SK-N-DZ (cell line): ENCODE measurements around the gene ASPSCR1.

Experiments used
- DNase-seq: peaks from one replicate; pipeline ENCODE4 v3.0.0-alpha.2; 2015; ENCODE audit warnings: low spot score

The ASPSCR1 gene

GRCh38 chr17:81960130-81960958 lies 17.1 kb upstream of the ASPSCR1 start:
- no peak for DNase-seq

GRCh38 chr17:81961087-81961511 lies 16.3 kb upstream of the ASPSCR1 start, which contains the start of gene NOTUM:
Gene NOTUM (minus strand): TSS chr17:81961187. CDS start chr17:81960909, 278 bp downstream.
- DNase-seq: no peak

- no peak for DNase-seq
Measured at GRCh38 chr17:81961521-81962498, 15.6 kb upstream of the ASPSCR1 start.

- no peak for DNase-seq
Measured at GRCh38 chr17:81962499-81963441, 14.7 kb upstream of the ASPSCR1 start.

GRCh38 chr17:81964081-81964849 lies 13.2 kb upstream of the ASPSCR1 start:
- DNase-seq: no peak

GRCh38 chr17:81966343-81967243 lies 10.8 kb upstream of the ASPSCR1 start:
- DNase-seq: peak; percentile 92

GRCh38 chr17:81967244-81967532 lies 10.2 kb upstream of the ASPSCR1 start:
- no peak for DNase-seq

GRCh38 chr17:81967533-81968395 lies 9.7 kb upstream of the ASPSCR1 start:
- peak; percentile 98 for DNase-seq

GRCh38 chr17:81968396-81968745 lies 9.1 kb upstream of the ASPSCR1 start:
- no peak for DNase-seq

- no peak for DNase-seq
Measured at GRCh38 chr17:81968850-81969812, 8.3 kb upstream of the ASPSCR1 start.

- no peak for DNase-seq
Measured at GRCh38 chr17:81973432-81973831, 4.0 kb upstream of the ASPSCR1 start.

GRCh38 chr17:81976332-81977210 lies 858 bp upstream of the ASPSCR1 start:
- DNase-seq: peak; percentile 32

GRCh38 chr17:81978524-81979298 lies 1.3 kb downstream of the ASPSCR1 start:
- no peak for DNase-seq

GRCh38 chr17:81980122-81980521 lies 2.7 kb downstream of the ASPSCR1 start:
- DNase-seq: no peak

GRCh38 chr17:81980707-81981343 lies 3.4 kb downstream of the ASPSCR1 start:
- no peak for DNase-seq
